GM18526 (cell line): Measurements from ENCODE around the gene TFEB.

Experiments
- POLR2A ChIP-seq: IDR thresholded peaks from 3 replicates; pipeline ENCODE4 v1.6.1; 2011; ENCODE audit not compliant: insufficient read length; ENCODE audit errors: extremely low read depth

Gene TFEB

DNA sequence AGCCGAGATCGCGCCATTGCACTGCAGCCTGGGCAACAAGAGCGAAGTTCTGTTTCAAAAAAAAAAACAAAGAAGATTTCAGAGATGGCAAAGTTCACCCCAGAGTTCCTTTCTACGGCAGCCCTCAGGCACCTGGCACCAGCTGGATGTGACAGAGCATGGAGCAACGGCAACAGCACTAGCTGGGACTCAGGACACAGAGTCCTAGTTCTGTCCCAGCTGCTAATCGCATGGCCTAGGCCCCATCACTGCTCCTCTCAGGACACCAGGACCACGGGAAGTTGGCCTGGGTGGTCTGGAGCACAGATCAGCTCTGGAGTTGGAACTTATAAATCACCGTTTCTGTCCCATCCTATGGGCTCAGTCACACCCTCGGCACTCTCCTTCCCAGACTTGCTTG, 10.7 kb upstream of the TFEB start:
- no peak for TF ChIP-seq POLR2A

DNA sequence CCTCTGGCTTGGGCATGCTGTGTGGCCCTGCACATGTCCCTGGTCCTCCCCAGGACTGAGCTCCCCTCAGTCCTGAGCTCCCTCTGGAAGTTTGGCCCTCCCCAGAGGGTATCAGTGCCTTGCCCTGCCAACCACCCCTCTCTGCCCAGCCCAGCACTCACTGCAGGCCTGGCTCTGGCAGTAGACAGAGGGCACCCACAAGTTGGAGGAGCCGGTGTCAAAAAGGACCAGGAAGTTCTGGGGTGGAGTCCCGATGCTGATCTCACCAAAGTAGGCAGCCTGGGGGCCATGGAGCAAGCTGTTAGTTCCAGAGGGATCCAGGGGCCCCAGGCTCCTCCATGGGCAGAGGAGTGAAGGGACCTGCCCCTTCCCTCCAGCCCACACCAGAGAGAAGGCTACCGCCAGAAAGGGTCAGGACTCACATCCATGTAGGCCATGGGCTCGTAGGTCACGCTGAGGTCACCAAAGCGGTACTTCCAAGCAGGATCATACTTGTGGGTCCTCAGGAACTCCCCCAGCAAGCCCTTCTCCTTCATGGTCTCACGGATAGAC, 8.9 kb upstream of the TFEB start:
- no peak for TF ChIP-seq POLR2A

DNA sequence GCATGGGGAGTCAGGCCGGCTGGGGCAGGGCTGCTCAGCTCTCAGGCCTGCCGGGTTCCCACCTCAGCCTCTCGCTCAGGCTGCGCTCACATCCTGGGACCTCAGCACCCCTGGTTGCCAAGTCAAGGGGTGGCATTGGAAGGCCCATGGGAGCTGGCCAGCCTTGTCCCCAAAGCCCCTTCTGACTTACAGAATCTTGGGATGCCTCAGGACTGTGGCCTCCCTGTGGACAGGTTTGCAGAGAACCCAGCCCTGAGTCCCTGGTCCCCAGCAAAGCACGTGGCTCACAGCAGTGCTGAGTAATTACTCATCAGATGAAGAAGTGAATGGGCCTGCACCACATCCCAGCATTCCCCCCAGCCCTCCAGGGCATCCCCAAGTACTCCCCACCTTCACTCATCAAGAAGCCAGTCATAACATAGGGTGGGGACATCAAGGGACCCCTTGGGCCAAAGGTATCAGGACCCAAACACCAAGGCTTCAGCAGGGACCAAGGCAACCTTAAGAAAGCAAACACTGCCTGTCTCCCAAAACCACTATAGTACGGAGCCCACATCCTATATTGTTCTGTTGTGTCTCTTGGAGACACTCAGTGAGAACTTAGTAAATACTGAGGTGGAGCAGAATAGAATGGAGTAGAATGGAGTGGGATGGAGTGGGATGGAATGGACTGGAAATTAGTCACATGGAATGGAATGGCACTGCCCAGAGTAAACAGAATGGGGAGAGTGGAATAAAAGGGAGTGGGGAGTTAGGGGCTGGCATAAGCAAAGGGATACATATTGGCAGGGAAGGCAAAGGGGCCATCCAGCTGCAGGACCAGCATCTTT, 8.2 kb upstream of the TFEB start:
- TF ChIP-seq POLR2A, result no peak

DNA sequence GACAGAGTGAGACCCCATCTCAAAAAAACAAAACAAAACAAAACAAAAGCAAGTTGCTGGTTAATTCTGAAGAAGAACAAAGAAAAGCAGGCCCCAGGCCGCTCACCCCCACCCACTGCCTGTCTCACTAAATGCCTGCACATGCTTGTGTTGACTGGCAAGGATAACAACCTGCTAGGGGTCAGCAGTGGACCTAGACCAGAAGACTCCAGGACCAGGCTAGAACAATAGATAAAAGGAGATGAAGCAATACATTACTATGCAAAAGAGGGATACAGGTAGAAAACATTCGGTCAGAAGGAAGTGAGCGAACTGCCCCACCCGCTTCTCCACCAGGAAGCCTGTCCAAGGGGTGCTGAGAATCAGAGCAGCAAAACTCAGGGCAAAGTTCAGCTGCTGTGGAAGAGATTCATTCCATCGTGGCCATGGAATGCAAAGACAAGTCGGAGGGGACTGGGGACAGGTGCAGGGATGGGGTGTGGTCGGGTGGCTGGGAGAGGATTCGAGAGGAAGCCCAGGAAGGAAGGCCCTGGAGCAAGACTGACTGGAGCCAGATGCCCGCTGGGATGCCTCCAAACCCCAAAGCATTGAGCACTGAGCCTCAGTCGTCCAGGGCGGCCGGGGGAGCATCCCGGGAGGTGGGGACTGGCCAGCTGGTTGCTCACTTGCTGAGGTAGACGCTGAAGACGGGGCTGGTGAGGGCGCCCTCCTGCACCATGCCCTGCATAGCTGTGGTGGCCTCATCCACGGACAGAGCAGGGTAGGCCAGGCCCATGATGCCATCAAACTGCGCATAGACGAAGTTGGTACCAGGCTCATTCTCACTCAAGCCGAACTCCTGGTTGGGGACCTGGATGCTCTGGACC, 6.5 kb upstream of the TFEB start:
- TF ChIP-seq POLR2A, result no peak

DNA sequence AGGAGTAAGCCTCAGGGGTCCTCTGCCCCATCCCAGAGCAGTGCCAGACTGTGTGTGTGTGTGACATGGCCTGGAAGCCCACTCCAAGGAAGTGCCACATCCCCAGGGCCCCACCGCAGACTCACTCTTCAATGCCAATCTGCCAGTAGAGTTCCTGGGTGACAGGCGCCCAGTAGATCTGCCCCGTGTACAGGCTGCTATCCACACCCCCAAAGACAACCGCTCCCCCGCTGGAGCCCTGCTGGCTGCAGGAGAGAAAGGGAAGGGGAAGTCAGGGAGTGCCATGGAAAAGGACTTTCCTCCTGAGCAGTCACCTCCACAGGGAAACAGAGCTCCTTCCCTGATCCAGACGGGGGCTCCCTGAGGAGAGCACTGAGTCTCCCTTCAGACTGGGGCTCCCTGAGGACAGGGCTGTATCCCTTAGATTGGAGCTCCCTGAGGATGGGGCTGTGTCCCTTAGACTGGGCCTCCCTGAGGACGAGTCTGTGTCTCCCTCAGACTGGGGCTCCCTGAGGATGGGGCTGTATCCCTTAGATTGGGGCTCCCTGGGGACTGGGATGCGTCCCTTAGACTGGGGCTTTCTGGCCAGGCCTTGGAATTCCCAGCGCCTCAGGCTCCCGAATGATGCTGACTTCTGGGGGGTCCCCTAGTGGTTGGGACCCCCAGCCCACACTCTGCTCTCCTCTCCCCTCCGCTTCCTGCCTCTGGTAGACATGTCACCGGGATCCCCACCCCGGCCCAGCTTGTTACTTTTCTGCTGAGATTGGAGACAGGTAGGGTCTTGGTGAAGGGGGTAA, 5.2 kb upstream of the TFEB start:
- no peak for TF ChIP-seq POLR2A

DNA sequence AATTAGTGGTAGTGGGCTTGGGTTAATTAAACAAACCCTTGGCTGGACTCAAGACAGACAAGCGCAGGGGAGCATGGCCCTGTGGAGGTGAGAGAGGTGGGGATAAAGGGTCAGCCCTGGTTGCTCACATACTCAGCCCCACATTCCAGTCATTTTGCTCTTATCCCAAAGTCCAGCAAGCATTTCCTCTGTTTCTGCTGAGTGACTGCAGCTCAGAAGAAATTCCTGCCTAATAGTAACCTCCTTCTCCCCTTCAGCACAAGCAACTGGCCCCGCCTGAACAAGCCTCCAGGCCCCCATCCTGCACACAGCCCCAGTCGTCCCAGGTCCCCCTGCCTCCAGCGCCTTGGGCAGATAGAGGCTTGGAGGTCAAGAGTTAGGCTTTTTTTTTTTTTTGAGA, 3.6 kb upstream of the TFEB start:
- no peak for TF ChIP-seq POLR2A

DNA sequence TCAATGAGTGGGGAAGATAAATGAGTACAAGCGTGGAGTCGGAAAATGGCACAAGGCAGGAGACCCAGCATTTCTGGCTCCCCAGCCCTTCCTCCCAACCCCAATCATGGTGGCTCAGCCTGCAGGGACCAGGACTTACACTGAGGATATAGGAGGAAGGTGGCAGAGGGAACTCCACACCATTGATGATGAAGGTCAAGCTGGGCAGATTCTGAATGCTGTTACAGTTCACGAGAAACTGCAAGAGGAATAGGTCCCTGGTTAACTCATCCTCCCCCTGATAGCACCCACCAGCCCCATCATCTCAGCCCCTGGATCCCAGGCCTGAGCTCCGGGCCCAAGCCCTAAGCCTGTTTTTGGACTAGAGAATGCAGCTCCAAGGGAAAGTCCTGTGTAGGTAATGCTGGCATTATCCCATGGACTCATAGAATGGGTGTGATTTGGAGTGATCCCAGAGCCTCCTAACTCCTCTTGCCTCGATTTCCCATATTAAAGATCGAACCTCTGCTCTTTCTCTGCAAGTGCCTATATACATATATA, 2.3 kb upstream of the TFEB start:
- TF ChIP-seq POLR2A, result no peak

DNA sequence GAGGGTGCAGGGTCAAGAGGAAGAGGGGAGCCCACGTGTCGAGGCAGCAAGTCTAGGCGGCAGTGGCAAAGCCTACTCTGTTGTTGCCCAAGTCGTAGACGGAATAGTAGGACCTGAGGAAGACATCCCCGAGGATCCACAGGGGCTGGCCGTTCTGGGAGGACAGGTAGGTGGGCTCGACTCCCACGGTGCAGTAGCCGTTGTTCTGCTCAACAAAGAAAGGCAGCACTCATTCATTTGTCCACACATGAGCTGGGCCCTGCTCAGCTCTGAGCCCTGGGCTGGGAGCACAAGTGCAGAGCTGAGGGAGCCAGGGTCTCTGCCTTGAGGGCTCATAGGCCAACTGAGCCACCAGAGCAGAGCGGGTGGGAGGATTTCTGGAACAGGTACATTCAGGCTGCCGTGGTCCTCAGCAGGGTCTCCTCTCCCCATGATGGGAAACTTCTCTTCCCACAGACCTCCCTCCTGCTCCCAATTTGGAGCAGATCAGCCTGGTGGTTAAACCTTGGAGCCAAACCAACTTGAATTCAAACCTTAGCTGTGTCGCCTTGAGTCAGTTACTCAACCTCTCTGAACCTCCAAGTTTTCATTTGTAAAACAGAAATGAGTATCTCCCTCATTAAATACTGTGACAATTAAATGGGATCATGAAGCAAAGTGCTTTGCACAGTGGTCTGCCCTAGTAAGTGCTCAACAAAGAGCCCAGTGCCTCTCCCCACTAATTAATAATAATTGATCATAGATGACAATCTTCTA, 1.6 kb upstream of the TFEB start:
- no peak for TF ChIP-seq POLR2A

DNA sequence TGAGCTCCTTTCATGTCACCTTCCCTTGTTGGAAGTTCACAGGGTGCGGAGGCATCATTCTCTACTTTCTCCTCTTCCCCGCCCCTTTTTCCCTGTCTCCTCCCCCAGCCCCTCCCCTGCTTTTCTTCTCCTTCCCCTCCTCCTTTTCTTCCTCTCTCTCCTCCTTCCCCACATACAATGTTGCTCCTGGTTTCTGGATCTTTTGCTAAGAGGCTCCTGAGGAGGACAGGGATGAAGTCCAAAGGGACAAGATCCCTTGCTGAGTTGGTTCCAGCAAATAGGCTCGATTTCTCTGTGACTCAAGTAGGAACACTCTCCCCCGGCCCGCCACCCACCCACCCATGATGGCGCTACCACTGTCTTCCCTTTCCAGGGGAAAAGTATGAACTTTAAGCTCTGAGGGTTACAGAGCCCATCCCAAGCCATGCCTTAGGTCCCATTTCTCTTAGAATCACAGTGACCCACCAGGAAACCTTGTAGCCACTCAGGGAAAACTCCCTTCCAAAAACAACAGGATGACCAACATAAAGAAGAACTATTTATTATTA, 852 bp upstream of the TFEB start:
- no peak for TF ChIP-seq POLR2A

DNA sequence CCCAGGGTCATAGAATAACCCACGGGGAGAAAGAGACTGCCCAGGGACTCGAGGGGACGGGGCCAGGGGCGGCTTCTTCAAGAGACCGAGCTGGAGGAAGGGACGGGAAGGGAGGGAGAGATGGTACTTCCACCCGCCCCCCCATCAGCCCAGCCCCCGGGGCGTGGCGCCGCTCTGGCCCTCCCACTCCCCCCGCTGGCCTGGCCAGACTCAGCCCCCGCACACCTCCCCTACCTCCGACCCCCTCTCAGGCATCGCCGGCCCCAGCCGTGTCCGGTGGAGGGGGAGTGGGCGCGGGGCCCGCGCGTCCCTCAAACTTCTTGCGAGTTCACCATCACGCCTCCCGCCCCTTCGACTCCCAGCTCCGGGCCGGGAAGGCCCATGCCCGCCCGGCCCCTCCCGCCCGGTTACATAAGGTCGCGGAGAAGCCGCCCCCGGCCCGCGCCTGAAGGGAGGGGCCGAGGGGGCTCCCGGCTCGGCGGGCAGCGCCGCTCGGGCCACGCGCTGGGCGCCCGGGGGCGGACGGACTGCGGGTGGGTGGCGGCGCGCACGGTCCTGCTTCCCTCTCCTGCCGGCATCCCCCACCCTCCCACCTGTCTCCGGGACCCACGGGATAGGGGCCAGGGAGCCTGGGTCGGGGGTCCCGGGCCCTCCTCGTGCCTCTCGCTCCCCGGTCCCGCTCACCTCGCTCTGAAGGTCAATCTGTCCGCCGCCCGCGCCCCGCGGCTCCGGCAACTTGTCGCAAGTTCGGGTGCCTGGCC, 562 bp downstream of the TFEB start:
- no peak for TF ChIP-seq POLR2A

DNA sequence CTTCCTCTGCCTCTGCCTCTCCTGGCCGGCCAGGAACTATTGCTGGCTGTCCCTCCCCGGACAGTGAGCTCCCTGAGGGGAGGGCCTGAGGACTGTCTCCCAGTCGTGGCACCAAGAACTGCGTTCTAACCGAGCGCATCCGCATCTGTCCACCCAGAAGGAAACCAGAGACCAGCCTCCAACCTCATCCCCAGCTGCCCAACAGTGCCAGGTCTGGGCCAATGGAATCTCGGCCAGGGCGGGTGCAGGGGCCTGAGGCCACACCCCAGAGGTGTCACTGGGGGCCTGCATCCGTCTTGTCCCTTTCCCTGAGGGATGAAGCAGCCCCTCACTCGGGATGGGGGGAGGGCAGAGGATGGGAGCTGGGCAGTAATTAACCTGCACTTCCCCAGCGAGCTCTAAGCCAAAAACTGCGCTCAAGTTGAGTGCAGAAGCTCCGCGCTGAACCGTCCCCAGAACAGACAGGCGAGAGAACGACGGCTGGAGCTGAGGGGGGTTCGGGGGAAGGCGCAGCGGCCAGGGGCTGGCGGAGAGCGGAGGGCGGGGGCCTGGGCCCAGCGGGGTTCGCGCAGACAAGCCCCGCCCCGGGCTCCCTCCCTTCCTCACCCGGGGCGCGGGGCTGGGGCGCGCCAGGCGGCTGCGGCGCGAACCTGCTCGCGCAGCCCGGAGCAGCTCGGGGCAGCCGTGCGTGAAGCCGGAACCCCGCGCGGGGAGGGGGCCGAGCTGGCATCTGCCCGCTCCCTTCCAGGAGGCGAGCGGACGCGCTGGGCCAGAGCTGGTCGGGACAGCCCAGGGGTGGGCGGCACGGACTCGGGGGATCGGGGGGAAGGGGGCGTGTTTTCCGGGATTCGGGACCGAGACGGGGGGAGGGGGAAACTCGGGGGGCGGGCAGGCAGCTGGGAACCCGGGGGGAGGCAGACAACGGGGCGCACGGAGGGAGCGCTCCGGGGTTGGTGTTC, 1.4 kb downstream of the TFEB start:
- TF ChIP-seq POLR2A, result peak; percentile 88

DNA sequence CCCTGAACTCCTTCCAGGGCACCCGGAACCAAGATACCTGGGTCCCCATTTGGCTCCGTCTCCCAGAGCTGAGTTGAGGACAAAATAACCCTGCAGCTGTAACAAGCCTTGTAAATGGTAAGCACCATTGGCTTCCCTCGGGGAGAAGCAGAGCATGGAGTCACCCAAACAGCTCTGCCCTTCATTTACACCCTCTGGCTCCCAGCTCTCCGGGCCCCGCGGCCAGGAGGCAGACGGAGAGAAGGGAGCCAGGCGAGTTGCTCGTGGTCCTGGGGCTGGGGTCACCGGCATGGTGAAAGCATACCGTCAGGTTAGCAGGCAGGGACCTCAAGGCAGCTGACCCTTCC, 2.1 kb downstream of the TFEB start:
- no peak for TF ChIP-seq POLR2A
